Stimulated activated CD4-positive, alpha-beta T cell treated with anti-CD3 and anti-CD28 coated beads, Interleukin-4, amount 100 ng/mL, for 4 hours (primary cell): Measurements from ENCODE around the gene PXYLP1.
"Not testable (repeated sequence)": the region's sequence is repeated elsewhere in the genome, so short reads cannot be mapped to it uniquely, and the experiment has no call there.

Experiments used
- DNase-seq, 2 experiments: peaks; one replicate each; pipeline ENCODE4 v3.0.0-alpha.2; 2020

The PXYLP1 gene

DNA sequence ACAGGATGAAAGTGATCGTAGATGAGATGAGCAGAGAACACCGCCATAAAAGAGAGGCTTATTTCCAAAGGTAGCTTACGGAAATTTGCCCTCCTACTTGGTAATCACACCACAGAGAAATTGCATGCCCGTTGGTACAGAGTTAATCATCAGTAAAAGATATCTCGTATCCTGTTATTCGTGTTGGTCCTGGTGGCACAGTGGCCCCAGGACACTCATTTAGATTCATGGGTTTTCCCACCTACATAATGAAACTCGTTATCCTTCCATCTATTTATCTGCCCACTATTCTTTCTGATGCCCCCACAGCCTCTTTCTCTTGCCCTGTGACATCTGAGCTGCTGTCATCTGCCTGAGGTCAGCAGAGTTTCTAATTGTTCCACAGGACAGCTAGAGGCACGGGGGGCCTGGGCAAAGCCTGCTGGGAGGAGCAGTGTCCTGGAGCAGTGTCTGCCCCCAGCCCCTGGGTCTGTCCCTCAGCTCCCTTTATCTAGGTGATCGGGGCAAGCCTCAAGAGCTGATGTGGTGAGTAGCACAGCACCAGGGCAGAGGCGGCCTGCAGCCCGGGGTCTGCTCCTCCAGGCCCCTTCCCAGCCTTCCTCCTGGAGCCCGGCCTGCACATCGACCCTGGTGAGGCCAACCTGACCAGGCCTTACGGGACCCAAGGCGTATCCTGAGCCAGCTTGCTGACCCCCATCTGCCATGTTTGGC, 42.2 kb downstream of the PXYLP1 start:
- DNase-seq: no peak

DNA sequence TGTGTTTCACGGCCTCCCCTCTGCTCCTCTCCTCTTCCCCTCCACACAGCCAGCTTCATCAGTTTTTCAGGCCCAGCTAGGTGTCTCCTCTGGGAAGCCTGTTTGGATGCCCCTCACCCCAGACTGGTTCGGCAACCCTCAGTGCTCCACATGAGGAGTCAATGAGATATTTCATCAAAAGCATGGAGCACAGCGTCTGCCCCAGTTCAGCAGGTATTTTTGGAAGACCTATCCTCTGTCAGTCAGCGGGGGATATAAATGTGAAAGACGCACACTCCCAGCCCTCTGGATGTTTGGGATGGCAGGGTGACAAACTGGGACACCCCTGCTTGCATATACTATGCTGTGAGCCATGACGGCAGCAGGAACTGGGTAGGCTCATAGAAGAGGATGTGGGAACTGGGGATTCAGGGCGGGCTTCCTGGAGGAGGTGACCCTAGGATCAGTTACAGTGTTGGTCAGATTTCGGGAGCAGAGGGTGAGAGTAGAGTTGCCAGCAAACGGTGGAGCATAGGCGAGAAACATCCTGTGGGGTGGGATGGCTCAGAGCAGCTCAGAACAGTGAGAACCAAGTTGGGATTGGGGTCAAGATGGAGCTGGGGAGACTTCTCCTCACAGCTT, 42.9 kb downstream of the PXYLP1 start:
- DNase-seq: no peak

DNA sequence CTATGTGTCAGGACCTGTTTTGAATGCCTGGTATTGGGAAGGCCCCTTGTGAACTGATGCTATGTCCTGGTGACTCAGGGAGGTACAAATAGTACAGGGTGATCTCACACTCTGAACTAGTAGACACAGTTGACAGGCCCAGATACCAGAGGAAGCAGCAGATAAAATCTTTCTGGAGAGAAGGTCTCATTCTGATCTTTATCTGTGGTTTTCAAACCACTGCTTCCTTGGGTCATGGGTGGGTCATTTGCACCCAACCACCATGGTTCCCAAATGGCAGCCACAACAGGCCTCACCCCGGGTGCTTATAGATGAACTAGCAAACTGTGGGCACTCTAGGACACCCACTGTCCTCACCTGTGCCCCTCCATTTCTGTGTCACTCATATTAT, 43.4 kb downstream of the PXYLP1 start:
- DNase-seq: no peak

DNA sequence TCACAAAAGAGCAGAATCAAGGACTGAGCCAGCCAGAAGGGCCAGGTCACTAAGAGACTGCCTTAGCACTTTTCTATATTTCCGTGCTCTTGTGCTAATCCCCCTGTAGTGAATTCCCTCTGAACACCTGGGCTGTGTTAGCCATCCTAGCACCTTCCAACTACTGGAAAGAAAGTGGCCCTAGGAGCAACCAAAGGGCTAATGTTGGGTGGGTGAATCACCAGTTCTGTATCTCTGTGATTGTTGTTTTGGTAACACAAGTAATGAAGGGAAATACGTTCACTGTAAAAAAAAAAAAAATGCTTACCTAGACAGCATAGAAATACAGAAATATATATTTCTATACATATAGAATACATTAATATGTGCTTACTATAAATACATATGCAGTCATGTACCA, 43.9 kb downstream of the PXYLP1 start:
- no peak for DNase-seq

DNA sequence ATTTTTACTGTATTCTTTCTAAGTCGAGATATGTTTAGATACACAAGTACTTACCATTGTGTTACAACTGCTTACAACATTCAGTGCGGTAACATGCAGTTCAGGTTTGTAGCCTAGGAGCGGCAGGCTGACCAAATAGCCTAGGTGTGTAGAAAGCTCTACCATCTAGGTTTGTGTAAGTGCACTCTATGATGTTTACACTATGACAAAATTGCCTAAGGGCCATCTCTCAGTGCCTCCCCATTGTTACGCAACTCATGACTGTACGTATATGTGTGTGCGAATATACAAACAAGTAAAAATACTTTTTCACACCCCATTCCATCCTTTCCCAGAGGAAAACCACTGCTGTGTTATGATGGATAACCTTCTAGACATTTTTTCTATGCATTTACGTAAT, 44.3 kb downstream of the PXYLP1 start:
- no peak for DNase-seq

DNA sequence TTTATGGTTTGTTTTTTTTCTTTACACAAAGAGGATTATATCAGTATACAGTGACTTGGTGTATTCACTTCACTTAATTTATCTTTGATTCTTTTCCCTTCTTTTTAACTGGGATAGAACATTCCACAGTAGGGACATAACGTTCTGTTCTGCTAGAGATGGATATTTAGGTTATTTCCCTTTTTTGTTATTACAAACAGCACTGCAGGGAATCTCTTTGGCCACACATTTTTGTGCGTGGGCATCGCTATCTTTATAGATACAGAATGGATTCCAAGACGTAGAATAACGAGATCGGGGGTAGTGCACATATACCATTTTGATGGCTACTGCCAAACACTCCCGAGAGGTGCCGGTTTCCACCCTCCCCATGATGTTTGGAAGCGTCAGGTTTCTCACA, 44.8 kb downstream of the PXYLP1 start:
- no peak for DNase-seq

DNA sequence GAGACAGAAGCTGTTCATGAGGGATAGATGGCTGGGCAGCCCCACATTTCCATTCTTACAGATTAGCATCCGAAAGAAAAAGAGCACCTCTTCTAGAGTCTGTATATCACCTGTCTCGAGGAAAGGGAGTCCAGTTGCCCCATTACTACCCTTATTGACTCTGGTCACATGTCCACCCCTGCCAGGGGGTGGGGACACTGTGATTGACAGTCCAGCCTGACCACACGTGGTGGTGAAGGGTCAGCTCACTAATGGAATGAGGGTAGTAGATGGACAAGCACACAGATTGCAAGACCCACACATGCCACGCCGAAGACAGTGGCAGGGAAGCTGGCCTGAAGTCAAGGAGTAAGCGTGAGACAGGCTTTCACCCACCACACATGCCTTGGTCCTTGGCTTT, 45.8 kb downstream of the PXYLP1 start:
- no peak for DNase-seq

DNA sequence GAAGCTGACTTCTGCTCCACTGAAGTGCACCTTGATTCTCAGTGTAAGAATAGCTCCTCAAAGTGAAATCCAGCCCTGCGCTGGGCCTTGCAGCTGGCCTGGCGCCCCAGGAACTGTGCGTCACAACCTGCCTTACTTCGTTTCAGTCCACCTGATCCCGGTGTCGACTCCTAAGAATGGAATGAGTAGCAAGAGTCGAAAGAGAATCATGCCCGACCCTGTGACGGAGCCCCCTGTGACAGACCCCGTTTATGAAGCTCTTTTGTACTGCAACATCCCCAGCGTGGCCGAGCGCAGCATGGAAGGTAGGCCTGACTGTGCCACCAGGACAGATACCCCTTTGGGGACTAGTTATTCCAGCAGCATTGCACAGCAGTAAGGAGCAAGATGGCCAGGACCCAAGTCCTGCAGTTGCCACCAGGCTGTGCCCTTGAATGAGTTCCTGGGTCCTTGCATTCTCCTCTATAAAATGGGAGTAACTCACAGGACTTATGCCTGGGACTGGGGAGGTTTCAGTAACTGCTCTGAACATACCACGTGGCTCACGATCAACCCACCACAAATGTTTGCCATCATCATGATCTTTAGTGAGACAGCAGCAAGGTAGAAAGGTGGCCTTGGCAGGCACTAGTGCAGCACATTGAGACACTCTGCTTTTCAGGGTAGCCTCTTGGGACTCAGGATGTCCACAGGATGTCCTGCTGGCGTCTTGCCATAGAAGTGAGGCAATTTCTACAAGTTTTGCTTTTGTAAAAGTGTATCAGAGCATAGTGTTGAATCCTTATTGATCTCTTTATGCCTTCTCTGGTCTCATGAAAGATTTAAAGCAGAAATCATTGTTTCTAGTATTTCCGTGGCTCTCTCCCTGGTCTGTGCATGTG, 46.8 kb downstream of the PXYLP1 start:
- DNase-seq: no peak

DNA sequence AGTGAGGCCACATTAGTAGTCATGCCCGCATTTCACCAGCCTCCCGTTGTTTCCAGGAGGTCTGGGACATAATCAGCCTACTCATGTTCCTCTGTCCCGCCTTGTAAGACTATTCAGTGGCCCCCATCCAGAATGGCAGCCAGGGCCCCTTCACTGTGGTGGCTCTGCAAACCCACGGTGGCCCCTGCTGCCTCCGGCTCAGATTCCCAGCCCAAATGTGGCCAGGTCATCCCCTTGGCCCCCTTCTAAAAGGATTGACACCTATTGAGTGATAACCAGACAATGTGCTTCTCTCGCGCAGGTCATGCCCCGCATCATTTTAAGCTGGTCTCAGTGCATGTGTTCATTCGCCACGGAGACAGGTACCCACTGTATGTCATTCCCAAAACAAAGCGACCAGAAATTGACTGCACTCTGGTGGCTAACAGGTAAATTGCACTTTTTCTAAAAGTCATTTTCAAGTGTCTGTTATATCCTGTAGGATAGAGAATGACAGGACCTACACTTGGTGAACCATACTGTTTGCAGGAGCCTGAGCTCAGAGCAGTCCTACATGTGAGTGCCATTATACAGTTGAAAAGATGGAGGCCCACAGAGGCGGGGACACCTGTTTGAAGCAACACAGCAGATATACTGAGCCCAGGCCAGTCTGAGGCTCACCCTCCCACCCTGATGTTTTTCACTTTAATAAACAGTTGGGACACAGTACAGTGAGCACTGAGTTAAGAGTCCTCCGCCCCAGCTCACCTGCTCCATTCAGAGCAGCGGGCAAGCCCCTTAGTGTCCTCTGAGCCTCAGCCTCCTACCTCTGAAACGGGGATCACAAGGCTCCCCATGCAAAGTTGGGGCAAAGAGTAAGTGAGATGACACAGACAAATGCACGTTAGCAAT, 47.7 kb downstream of the PXYLP1 start:
- DNase-seq: no peak

DNA sequence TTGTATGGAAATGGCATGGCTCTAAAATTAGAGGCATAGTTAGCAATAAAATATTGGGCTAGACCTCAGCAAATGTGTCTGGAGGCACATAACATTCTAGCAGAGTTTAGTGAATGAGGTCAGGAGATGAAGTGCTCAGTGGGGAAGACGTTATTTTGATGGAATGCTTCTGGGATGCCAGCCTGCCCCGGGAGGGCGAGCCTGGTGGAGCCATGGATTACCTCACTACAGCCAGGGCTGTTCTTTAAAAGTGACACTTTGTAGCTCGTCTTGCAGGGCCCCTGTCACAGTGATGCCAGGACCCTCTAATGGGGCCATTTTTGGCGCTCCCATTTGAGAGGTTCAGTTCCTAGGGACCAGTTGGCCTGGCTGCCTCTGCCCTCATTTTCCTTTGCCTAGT, 48.5 kb downstream of the PXYLP1 start:
- DNase-seq: no peak

DNA sequence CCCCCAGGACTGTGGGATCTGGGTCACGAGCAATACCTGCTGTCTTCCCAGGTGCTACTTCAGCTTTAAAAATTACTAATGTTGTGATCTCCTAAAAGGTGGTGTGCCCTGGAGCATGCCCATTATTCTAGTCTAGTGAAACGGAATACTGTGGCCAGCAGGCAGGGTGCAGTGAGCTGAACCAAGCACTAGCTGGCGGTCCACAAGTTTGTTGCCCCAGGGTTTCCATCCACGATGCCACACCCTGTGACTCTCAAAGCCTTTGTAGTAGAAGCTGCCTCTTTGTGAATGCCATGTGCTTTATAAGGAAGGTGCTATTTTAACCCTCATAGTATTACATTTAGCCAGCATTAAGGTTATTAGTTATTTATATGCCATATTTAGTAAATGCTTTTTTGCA, 49.1 kb downstream of the PXYLP1 start:
- DNase-seq: no peak

DNA sequence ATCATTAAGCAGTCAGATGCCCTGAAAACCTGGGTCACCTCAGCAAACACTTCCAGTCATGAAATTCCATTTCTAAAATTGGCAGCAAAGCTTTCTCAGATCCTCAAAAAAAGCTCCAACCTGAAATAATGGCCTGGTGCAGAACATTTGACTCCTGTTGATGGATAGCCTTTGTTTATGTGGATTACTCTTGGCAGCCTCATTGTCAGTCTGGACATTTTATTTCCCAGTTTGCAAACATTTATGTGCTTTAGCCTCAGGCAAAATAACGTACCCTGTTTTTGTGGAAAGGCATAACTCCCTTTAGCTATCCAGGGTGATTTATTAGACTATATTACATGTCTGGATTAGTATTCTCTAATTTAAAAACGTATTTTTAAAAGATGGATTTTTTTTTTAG, 53.9 kb downstream of the PXYLP1 start:
- DNase-seq: no peak

DNA sequence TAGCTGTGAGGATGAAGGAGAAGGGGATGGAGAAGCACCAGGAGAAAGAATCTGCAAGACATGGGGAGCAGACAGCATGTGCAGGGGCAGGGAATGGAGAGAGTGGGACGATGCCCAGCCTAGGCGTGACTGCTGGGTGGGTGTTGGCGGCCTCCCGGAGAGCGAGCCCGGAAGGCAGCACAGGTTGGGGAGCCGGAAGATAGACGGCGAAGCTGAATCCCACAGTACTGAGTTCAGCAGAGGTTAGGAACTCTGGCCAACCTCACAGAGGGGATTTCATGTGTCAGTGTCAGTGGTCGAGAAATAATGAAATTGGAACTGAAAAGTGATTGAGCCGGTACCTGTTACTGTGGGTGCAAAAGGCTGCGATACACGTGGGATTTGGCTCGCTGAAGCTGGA, 55.2 kb downstream of the PXYLP1 start:
- no peak for DNase-seq

DNA sequence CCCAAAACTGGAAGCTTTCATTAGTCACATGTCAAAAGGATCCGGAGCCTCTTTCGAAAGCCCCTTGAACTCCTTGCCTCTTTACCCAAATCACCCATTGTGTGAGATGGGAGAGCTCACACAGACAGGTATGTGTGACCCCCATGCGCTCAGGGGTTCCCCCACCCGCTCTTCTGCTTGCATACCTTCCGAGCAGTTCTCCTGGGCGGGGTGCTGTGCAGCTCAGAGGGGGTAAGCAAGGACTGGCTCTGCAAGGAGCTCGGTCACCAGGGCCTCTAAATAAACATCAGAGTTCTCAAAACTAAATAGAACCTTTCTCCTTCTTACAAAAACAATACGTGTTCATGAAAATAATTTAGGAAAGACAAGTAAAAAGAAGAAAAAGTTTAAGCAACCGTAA, 55.7 kb downstream of the PXYLP1 start:
- no peak for DNase-seq

DNA sequence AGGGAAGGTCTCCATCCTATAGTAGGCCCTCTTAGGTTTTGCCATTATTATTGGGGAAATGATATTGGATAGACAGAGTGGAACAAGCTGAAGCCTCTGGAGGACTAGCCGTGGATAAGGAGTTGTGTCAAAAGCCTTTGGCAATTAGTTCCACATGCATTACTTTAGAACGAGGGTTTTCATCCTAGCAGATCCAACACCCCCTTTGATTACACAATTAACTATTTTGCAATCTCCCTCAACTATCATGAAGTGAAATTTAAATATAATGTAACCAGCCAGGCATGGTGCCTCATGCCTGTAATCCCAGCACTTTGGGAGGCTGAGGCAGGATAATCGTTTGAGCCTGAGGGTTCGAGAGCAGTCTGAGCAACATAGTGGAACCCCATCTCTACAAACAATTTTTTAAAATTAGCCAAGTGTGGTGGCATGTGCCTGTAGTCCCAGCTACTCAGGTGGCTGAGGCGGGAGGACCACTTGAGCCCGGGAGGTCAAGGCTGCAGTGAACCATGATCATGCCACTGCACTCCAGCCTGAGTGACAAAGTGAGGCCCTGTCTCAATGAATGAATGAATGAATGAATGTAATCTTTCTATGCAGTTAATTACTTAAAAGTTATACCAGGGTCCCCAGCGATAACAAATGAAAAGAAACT, 56.8 kb downstream of the PXYLP1 start:
- DNase-seq: no peak

DNA sequence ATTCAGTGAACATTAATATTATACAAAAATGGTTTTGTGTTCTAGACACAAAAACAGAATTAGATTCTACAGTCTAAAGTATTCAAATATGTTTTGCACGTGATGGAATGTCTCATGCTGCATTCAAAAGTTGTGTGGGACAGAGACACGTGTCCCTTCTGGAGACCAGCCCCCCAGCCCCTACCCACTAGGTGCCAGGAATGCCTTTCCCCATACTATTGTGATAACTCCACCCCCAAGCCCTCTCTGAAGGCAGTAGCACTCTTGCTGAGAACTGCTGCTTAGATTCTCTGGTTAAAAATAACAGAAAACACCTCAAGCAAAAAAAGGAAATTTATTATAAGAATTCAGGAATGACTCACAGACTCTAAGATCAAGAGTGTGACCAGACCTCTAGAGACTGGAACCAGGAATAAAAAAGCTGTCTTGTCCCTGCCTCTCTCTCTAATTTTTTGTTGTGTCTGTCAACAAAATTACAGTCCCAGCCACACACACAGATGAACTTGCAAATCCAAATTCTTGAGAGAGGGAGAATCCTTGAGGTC, 57.7 kb downstream of the PXYLP1 start:
- DNase-seq: no peak

DNA sequence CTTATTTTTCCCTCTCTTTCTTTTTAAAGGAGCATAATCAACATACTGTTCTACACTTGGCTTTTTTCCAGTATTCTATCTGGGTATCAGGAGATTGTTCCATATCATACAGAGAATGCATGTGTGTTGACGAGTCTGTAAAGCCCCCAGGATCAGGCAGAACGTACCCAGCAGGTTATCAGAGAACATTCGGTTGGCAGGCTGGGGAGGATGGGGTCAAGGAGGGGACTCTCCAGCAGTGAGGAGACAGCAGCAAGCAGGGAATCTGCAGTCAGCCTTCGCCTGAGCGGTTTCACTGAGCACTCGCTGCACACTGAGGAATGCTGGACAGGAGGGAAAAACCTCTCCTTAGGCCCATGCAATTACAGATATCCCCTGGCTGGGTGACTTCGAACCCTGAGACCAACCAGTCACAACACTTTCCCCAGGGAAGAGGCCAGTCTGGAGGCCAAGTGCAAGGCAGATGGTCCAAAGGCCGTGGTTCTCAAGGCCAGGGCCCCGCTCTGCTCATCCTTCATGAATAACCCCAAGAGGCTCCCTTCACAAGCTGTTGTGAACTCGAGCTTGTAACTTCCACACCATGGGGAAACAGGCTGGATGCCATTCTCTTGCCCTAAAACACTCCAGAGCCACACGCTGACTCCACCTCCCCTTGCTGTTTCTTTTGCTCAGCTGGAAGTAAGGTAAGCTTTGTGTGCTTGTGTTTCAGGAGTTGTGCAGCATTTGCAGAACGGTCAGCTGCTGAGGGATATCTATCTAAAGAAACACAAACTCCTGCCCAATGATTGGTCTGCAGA, 60.1 kb downstream of the PXYLP1 start:
- no peak for DNase-seq

DNA sequence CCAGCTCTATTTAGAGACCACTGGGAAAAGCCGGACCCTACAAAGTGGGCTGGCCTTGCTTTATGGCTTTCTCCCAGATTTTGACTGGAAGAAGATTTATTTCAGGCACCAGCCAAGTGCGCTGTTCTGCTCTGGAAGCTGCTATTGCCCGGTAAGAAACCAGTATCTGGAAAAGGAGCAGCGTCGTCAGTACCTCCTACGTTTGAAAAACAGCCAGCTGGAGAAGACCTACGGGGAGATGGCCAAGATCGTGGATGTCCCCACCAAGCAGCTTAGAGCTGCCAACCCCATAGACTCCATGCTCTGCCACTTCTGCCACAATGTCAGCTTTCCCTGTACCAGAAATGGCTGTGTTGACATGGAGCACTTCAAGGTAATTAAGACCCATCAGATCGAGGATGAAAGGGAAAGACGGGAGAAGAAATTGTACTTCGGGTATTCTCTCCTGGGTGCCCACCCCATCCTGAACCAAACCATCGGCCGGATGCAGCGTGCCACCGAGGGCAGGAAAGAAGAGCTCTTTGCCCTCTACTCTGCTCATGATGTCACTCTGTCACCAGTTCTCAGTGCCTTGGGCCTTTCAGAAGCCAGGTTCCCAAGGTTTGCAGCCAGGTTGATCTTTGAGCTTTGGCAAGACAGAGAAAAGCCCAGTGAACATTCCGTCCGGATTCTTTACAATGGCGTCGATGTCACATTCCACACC, 60.9 kb downstream of the PXYLP1 start:
- no peak for DNase-seq

DNA sequence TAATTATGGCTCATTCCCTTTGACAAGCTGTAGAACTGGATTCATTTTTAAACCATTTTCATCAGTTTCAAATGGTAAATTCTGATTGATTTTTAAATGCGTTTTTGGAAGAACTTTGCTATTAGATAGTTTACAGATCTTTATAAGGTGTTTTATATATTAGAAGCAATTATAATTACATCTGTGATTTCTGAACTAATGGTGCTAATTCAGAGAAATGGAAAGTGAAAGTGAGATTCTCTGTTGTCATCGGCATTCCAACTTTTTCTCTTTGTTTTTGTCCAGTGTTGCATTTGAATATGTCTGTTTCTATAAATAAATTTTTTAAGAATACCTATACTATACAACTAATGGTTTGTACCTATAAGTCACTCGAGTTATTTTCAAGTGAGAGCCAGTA, 62.7 kb downstream of the PXYLP1 start:
- DNase-seq: no peak

DNA sequence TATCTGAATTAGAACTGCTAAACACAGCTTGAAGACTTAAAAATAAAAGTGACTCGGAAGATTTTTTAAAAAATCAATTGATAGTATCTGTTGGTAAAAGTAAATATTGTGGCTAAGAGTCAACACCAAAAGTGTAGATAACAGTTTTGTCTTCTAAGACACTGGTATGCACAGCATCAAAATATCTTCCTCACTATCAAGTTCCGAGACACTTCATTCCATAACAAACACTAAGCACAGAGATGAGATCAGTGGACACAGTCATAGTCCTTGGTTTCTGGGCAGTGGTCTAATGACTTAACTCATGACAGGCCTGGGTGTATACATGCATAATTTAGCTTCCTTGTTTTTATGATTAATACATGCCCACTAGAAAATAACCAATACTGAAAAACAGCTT, 63.2 kb downstream of the PXYLP1 start:
- no peak for DNase-seq

DNA sequence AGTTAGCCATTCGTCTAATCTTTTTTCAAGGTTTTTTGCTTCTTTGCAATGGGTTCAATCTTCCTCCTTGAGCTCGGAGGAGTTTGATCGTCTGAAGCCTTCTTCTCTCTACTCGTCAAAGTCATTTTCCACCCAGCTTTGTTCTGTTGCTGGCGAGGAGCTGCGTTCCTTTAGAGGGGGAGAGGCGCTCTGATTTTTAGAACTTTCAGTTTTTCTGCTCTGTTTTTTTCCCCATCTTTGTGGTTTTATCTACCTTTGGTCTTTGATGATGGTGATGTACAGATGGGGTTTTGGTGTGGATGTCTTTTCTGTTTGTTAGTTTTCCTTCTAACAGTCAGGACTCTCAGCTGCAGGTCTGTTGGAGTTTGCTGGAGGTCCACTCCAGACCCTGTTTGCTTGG, 68.8 kb downstream of the PXYLP1 start:
- DNase-seq: not testable (repeated sequence)
